ENCODE data around the gene WFS1. TPM values are rescaled to one million over a fixed set of nuclear protein-coding genes. Genes with fewer than 3 reads are reported as not detected.

Gene WFS1
- total RNA-seq, 4 donors from 2014 or later: 31.5 to 124 (median 34.8) TPM

DNA sequence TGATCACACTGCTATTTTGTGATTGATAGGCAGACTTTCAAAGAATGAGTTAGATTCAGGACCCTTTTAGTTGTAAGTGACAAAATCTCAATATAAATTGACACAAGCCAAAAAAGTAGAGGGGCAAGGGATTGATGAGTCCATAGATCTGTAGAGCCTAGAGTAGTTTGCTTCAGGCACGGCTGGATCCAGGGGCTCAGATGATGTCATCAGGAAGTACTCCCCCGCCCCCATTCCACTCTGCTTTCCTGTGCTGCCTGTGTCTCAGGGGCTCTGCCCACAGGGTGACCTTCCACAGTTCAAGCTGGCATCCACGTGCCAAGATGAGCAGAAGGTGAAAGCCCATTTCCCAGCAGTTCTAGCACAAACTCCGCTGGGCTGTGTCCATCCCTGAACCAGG is 13.6 kb downstream of the WFS1 start:
- no peak overlapping the region for H3K27ac ChIP-seq
- H3K4me3 ChIP-seq: no peak overlapping the region
- H3K36me3 ChIP-seq: peaks cover 11% of the 10 kb centered on the region
- H3K27me3 ChIP-seq: no peaks in the 10 kb centered on the region
- WGBS: 92% methylated on average over 4 of the region's 4 CpGs
- no peak for TF ChIP-seq POLR2A (IDR thresholded peaks at IDR 0.05)
- TF ChIP-seq, protein P1, sequence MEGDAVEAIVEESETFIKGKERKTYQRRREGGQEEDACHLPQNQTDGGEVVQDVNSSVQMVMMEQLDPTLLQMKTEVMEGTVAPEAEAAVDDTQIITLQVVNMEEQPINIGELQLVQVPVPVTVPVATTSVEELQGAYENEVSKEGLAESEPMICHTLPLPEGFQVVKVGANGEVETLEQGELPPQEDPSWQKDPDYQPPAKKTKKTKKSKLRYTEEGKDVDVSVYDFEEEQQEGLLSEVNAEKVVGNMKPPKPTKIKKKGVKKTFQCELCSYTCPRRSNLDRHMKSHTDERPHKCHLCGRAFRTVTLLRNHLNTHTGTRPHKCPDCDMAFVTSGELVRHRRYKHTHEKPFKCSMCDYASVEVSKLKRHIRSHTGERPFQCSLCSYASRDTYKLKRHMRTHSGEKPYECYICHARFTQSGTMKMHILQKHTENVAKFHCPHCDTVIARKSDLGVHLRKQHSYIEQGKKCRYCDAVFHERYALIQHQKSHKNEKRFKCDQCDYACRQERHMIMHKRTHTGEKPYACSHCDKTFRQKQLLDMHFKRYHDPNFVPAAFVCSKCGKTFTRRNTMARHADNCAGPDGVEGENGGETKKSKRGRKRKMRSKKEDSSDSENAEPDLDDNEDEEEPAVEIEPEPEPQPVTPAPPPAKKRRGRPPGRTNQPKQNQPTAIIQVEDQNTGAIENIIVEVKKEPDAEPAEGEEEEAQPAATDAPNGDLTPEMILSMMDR (IDR thresholded peaks at IDR 0.05): no peak
- no peak for TF ChIP-seq POLR2AphosphoS5 (IDR thresholded peaks at IDR 0.05)
- no peaks in the 10 kb centered on the region for H3K9me3 ChIP-seq
- no peak for DNase-seq (ENCODE audit: low spot score in 2 of 2)
- H3K4me1 ChIP-seq: peaks cover 31% of the 10 kb centered on the region

DNA sequence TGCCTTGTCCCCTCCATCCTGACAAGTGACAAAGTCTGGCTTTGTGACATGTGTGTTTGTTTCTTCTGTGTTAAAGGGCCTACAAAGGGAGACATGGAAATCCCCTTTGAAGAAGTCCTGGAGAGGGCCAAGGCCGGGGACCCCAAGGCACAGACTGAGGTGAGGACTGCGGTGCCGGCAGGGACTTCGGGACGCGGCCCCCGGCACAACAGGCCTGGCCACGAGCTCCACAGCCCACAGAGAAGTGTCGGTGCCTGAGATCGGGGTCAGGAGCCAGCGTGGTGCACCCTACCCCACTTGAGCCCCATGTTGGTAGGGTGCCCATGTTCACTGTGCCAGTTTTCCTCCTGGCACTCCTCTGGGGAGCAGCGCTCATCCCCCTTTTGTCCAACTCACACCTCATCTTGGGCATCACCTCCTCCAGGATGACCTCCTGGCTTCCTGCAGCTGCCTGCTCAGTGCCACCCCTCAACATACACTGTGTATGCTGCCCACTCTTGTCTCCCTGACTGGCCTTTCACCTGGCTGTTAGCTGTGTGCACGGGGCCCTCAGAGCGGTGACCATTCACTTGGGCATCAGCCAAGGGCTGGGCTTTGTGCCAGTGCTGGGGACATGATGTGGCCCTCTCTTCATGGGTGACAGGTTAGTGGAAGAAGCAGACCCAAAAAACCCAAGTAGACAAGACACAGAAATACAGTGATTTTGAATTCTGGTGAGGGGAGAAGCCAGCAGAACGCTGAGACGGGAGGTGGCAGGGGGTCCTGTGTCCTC is 17.6 kb downstream of the WFS1 start:
- TF ChIP-seq POLR2A (IDR thresholded peaks at IDR 0.05): no peak
- WGBS: 91% methylated on average over 4 of the region's 16 CpGs
- DNase-seq (ENCODE audit: low spot score in 2 of 2): no peak
- peaks cover 46% of the 10 kb centered on the region for H3K36me3 ChIP-seq
- no peak overlapping the region for H3K4me3 ChIP-seq
- H3K4me1 ChIP-seq: peaks cover 2% of the 10 kb centered on the region
- no peak overlapping the region for H3K27ac ChIP-seq
- no peaks in the 10 kb centered on the region for H3K27me3 ChIP-seq
- no peaks in the 10 kb centered on the region for H3K9me3 ChIP-seq

DNA sequence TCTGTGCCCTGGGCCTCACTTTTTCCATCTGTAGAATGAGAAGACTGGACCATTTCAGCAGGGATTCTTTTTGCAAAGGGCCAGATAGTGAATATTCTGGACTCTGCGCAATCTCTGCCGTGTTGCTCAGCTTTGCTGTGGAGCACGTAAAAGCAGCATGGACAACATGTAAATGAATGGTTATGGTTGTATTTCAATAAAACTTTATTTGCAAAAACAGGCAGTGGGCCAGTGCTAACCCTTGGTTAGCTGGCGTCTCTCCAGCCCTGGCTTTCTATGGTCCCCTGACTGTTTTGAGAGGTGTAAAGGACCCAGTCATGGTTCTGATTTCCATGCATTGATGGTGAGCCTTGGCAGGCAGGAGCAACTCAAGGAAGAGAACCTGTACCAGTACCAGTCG is 18.7 kb downstream of the WFS1 start:
- H3K36me3 ChIP-seq: peaks cover 57% of the 10 kb centered on the region
- H3K27ac ChIP-seq: no peak overlapping the region
- WGBS: 96% methylated on average over 5 of the region's 5 CpGs

DNA sequence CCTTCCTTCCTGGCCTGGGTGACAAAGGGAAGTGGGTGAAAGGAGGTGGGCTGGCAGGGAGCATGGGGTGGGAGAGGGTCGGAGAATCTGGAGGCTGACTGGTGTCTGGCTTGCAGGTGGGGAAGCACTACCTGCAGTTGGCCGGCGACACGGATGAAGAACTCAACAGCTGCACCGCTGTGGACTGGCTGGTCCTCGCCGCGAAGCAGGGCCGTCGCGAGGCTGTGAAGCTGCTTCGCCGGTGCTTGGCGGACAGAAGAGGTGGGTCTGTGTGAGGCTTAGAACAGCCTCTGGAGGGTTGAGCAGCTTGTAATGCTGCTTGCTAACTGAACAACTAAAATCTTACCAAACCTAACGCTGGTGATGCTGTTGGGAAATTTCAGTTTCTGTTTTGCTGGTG is 19.2 kb downstream of the WFS1 start:
- peaks cover 62% of the 10 kb centered on the region for H3K36me3 ChIP-seq
- no peaks in the 10 kb centered on the region for H3K4me1 ChIP-seq
- H3K9me3 ChIP-seq: no peaks in the 10 kb centered on the region
- no peak overlapping the region for H3K27ac ChIP-seq
- no peak for TF ChIP-seq POLR2A (IDR thresholded peaks at IDR 0.05)
- no peak for TF ChIP-seq EP300 (IDR thresholded peaks at IDR 0.05)
- no peak for TF ChIP-seq POLR2AphosphoS5 (IDR thresholded peaks at IDR 0.05)
- TF ChIP-seq, protein P1 (IDR thresholded peaks at IDR 0.05): no peak
- WGBS: 96% methylated on average over 6 of the region's 15 CpGs
- no peak for DNase-seq (ENCODE audit: low spot score in 2 of 2)
- H3K4me3 ChIP-seq: no peak overlapping the region
- H3K27me3 ChIP-seq: no peaks in the 10 kb centered on the region

More for the DNA sequence above, 18.7 kb downstream of the WFS1 start:
- no peaks in the 10 kb centered on the region for H3K4me1 ChIP-seq
- no peak overlapping the region for H3K4me3 ChIP-seq
- no peaks in the 10 kb centered on the region for H3K9me3 ChIP-seq
- no peak for TF ChIP-seq POLR2A (IDR thresholded peaks at IDR 0.05)
- TF ChIP-seq POLR2AphosphoS5 (IDR thresholded peaks at IDR 0.05): no peak
- no peak for TF ChIP-seq EP300 (IDR thresholded peaks at IDR 0.05)
- TF ChIP-seq, protein P1 (IDR thresholded peaks at IDR 0.05): no peak
- no peaks in the 10 kb centered on the region for H3K27me3 ChIP-seq
- no peak for DNase-seq (ENCODE audit: low spot score in 2 of 2)

DNA sequence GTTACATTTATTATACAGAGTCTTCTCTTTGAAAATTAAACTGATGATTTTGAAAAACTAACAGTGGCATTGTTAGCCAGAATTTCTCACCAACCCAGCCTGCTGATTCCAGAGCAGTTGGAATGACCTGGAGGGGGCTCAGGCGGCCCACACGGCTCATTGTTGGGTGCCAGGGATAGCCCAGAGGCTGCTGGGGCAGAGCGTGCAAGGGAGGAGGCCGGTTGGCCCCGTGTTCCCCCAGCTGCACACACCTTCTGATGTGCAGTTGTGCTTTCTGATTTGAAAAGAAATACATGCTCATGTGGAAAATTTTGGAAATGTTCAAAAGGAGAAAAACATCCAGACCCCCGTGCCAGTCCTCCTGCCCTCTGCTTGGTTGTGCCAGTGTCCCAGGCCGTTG is 20.6 kb downstream of the WFS1 start:
- no peaks in the 10 kb centered on the region for H3K4me1 ChIP-seq
- TF ChIP-seq, protein P1 (IDR thresholded peaks at IDR 0.05): no peak
- no peak for TF ChIP-seq POLR2A (IDR thresholded peaks at IDR 0.05)
- WGBS: 74% methylated on average over 4 of the region's 7 CpGs
- H3K27ac ChIP-seq: no peak overlapping the region
- H3K27me3 ChIP-seq: no peaks in the 10 kb centered on the region
- H3K9me3 ChIP-seq: no peaks in the 10 kb centered on the region
- H3K36me3 ChIP-seq: peaks cover 74% of the 10 kb centered on the region
- no peak overlapping the region for H3K4me3 ChIP-seq
- no peak for DNase-seq (ENCODE audit: low spot score in 2 of 2)

All from suprapubic skin (tissue), 4 donors.